Natural killer cell (primary cell): ENCODE results near the gene UEVLD. TPM values are rescaled to one million over a fixed set of nuclear protein-coding genes. Genes with fewer than 3 reads are reported as not detected.
"Not testable (repeated sequence)": the region's sequence is repeated elsewhere in the genome, so short reads cannot be mapped to it uniquely, and the experiment has no call there.

Experiments used
- ATAC-seq, 3 donors: fragments of 150-1000 bp in 2 of 3; fragments of 200-7000 bp in 1 of 3; cut with Tn5 transposase; 1 replicate in 1 of 3; 2 replicates in 2 of 3; pipeline ENCODE4 v1.10.0; 2021; ENCODE audit warnings: mild to moderate bottlenecking in 2 of 3, moderate library complexity in 2 of 3
- DNase-seq, 2 donors: peaks; one replicate each; pipeline versions ENCODE4 v3.0.0 to v3.0.0-alpha.2; 2013 to 2021; ENCODE audit warnings: mixed read lengths in 1 of 2
- H3K27ac ChIP-seq: one replicate; pipeline ENCODE4 v1.5.1; 2013; ENCODE audit warnings: mild to moderate bottlenecking, low read length
- H3K27me3 ChIP-seq: one replicate; pipeline ENCODE4 v1.6.1; 2013; ENCODE audit warnings: low read length; ENCODE audit not compliant: control insufficient read depth, insufficient read depth
- H3K36me3 ChIP-seq: one replicate; pipeline ENCODE4 v1.6.1; 2013; ENCODE audit warnings: low read length; ENCODE audit not compliant: control insufficient read depth, insufficient read depth
- H3K4me1 ChIP-seq: one replicate; pipeline ENCODE4 v1.6.1; 2013; ENCODE audit warnings: low read length; ENCODE audit not compliant: control insufficient read depth, insufficient read depth
- H3K4me3 ChIP-seq: one replicate; pipeline ENCODE4 v1.5.1; 2013; ENCODE audit warnings: low read length
- H3K9me3 ChIP-seq: one replicate; pipeline ENCODE4 v1.6.1; 2013; ENCODE audit warnings: low read length; ENCODE audit not compliant: control insufficient read depth, insufficient read depth
- H3K27ac Mint-ChIP-seq, 2 donors: one replicate each; pipeline ENCODE4 v1.8.0; 2022; ENCODE audit warnings: mild to moderate bottlenecking in 2 of 2, mixed read lengths in 2 of 2, moderate library complexity in 1 of 2
- H3K27me3 Mint-ChIP-seq, 2 donors: one replicate each; pipeline ENCODE4 v1.8.0; 2022; ENCODE audit warnings: low read depth in 2 of 2, mixed read lengths in 2 of 2
- H3K36me3 Mint-ChIP-seq: one replicate; pipeline ENCODE4 v1.8.0; 2022; ENCODE audit warnings: mixed read lengths
- H3K4me1 Mint-ChIP-seq, 2 donors: one replicate each; pipeline ENCODE4 v1.8.0; 2022; ENCODE audit warnings: mixed read lengths in 2 of 2
- H3K4me3 Mint-ChIP-seq: one replicate; pipeline ENCODE4 v1.8.0; 2022; ENCODE audit warnings: mild to moderate bottlenecking, moderate library complexity, mixed read lengths
- H3K9me3 Mint-ChIP-seq, 2 donors: one replicate each; pipeline ENCODE4 v1.8.0; 2022; ENCODE audit warnings: mixed read lengths in 2 of 2
- CTCF ChIP-seq: fragments of 200-600 bp; IDR thresholded peaks from one replicate; pipeline ENCODE4 v1.8.0; 2022; ENCODE audit warnings: antibody characterized with exemption
- WGBS: methylation state at CpG from one replicate; pipeline ENCODE4 v1.1.7; 2013; ENCODE audit warnings: missing lambda C conversion rate; ENCODE audit not compliant: insufficient coverage; 5-methylcytosine and 5-hydroxymethylcytosine counted together
- intact Hi-C: fragments of 100-400 bp; cut with micrococcal nuclease; formaldehyde crosslinking; loops from one replicate; pipeline ENCODE4 v1.14.2; 2022
- total RNA-seq, 4 donors: library from RNA; stranded (reverse); fragments of 120-200 nt in 1 of 4; gene quantifications; one replicate each; pipeline versions ENCODE4 v1.2.3 to v1.2.4, GENCODE V29; 2013 to 2022

UEVLD gene
- total RNA-seq, 3 donors from 2014 or later (not counting 1 experiment from before 2014, with no cell fraction given), result 13.6 to 17.8 (median 15.6) TPM

GRCh38 chr11:18600915-18601569, 12.5 kb upstream of the UEVLD start:
- Histone ChIP-seq H3K4me1 (no peaks in the 10 kb centered on the region), H3K27me3 (no peaks in the 10 kb centered on the region), H3K9me3 (no peaks in the 10 kb centered on the region), H3K27ac (no peak overlapping the region), H3K36me3 (peaks cover 2% of the 10 kb centered on the region), H3K4me3 (no peak overlapping the region)
- DNase-seq (no peak), ATAC-seq (no peak)
- H3K36me3 Mint-ChIP-seq, result no peaks in the 10 kb centered on the region
- H3K9me3 Mint-ChIP-seq, result no peaks in the 10 kb centered on the region
- no peak overlapping the region for H3K4me3 Mint-ChIP-seq
- no peak for TF ChIP-seq CTCF
- no peaks in the 10 kb centered on the region for H3K27me3 Mint-ChIP-seq
- no peaks in the 10 kb centered on the region for H3K4me1 Mint-ChIP-seq
- peak overlapping the region in 1 of 2 donors; percentile 20 for H3K27ac Mint-ChIP-seq
- intact Hi-C loops, result no loop called here
- 94% methylated on average over 4 of the region's 4 CpGs for WGBS

- no peaks in the 10 kb centered on the region for H3K4me1 ChIP-seq
- no peak within 1 kb of the TSS for H3K27ac ChIP-seq
- no peak for TF ChIP-seq CTCF
- no peaks in the 10 kb centered on the region for H3K27me3 ChIP-seq
- DNase-seq, result no peak
- no peaks in the 10 kb centered on the region for H3K4me1 Mint-ChIP-seq
- H3K4me3 Mint-ChIP-seq, result no peak within 1 kb of the TSS
- no peaks in the 10 kb centered on the region for H3K36me3 Mint-ChIP-seq
- no peak within 1 kb of the TSS for H3K4me3 ChIP-seq
- no peaks in the 10 kb centered on the region for H3K9me3 Mint-ChIP-seq
- H3K27ac Mint-ChIP-seq, result no peak within 1 kb of the TSS
- no peaks in the 10 kb centered on the region for H3K27me3 Mint-ChIP-seq
- intact Hi-C loops, result no loop called here
- no peaks in the 10 kb centered on the region for H3K9me3 ChIP-seq
- H3K36me3 ChIP-seq, result no peaks in the 10 kb centered on the region
- 97% methylated on average over 6 of the region's 7 CpGs for WGBS
- ATAC-seq, result no peak
These were observed 11.3 kb upstream of the UEVLD start, which contains the start of gene MISFA for GRCh38 chr11:18599739-18600230. MISFA (plus strand) TSS chr11:18599789; CDS start chr11:18599929, 140 bp downstream.

- no peaks in the 10 kb centered on the region for H3K9me3 ChIP-seq
- Mint-ChIP-seq H3K4me1 (no peaks in the 10 kb centered on the region), H3K4me3 (no peak overlapping the region), H3K36me3 (no peaks in the 10 kb centered on the region), H3K27ac (no peak overlapping the region), H3K27me3 (no peaks in the 10 kb centered on the region), H3K9me3 (no peaks in the 10 kb centered on the region)
- no peak overlapping the region for H3K27ac ChIP-seq
- H3K4me3 ChIP-seq, result no peak overlapping the region
- no peaks in the 10 kb centered on the region for H3K4me1 ChIP-seq
- ATAC-seq, result no peak
- no peak for DNase-seq
- WGBS, result 91% methylated on average over 5 of the region's 5 CpGs
- intact Hi-C loops, result no loop called here
- TF ChIP-seq CTCF, result no peak
- H3K36me3 ChIP-seq, result no peaks in the 10 kb centered on the region
- no peaks in the 10 kb centered on the region for H3K27me3 ChIP-seq
These were observed 6.6 kb upstream of the UEVLD start for GRCh38 chr11:18594999-18595749.

- H3K4me3 ChIP-seq, H3K27ac ChIP-seq, H3K36me3 ChIP-seq, H3K27me3 Mint-ChIP-seq, H3K27me3 ChIP-seq, intact Hi-C loops, H3K4me1 Mint-ChIP-seq, H3K4me1 ChIP-seq, H3K27ac Mint-ChIP-seq, DNase-seq, H3K9me3 ChIP-seq, H3K9me3 Mint-ChIP-seq, ATAC-seq, H3K36me3 Mint-ChIP-seq, H3K4me3 Mint-ChIP-seq: not testable (repeated sequence)
- 100% methylated on average over 3 of the region's 5 CpGs for WGBS
These were observed 5.6 kb upstream of the UEVLD start for GRCh38 chr11:18594088-18594487.
